ENCODE measurements around the gene RNF144A.

- TF ChIP-seq CTCF (IDR thresholded peaks at IDR 0.05) (no peak), POLR2A (IDR thresholded peaks at IDR 0.05) (no peak)
Measured at GRCh38 chr2:6920743-6921064, 3.5 kb downstream of the RNF144A start.

All from right lobe of liver (tissue), 4 donors.